ENCODE data around the gene LBP. TPM values are rescaled to one million over a fixed set of nuclear protein-coding genes. Genes with fewer than 3 reads are reported as not detected.

The LBP gene
- total and polyA plus RNA-seq, 2 donors: 1.8 TPM; not detected in 1

Small RNA genes within 50 kb of the gene (small RNA-seq; reads per million reads assigned to genes)
- gene RF00056: not detected
- gene SNORA71B: 60.2 reads per million, percentile 97 among the genes with 10 or more reads in this experiment

Other genes starting within 250 kb of the LBP start
- 75.7 TPM for gene TGM2, start 181.2 kb upstream of the LBP start, total RNA-seq
- 360 TPM for gene TGM2, start 181.2 kb upstream of the LBP start, polyA plus RNA-seq
- gene KIAA1755, start 85.7 kb upstream of the LBP start, total RNA-seq: 6.8 TPM
- gene KIAA1755, start 85.7 kb upstream of the LBP start, polyA plus RNA-seq: 6.1 TPM
- gene BPI, start 42.3 kb upstream of the LBP start, total RNA-seq: 0.32 TPM
- gene BPI, start 42.3 kb upstream of the LBP start, polyA plus RNA-seq: 0.09 TPM
- 4.6 TPM for gene SNHG17, start 88.8 kb downstream of the LBP start, total RNA-seq
- 30.2 TPM for gene SNHG17, start 88.8 kb downstream of the LBP start, polyA plus RNA-seq
- gene RALGAPB, start 126.4 kb downstream of the LBP start, total RNA-seq: 52.5 TPM
- gene RALGAPB, start 126.4 kb downstream of the LBP start, polyA plus RNA-seq: 15.0 TPM
- gene ADIG, start 234.7 kb downstream of the LBP start, total RNA-seq: not detected
- not detected for gene ADIG, start 234.7 kb downstream of the LBP start, polyA plus RNA-seq